Measurements from ENCODE around the gene UTS2R. TPM values are rescaled to one million over a fixed set of nuclear protein-coding genes. Genes with fewer than 3 reads are reported as not detected.

Gene UTS2R
- total RNA-seq, 1 donor from 2014 or later, result not detected

DNA sequence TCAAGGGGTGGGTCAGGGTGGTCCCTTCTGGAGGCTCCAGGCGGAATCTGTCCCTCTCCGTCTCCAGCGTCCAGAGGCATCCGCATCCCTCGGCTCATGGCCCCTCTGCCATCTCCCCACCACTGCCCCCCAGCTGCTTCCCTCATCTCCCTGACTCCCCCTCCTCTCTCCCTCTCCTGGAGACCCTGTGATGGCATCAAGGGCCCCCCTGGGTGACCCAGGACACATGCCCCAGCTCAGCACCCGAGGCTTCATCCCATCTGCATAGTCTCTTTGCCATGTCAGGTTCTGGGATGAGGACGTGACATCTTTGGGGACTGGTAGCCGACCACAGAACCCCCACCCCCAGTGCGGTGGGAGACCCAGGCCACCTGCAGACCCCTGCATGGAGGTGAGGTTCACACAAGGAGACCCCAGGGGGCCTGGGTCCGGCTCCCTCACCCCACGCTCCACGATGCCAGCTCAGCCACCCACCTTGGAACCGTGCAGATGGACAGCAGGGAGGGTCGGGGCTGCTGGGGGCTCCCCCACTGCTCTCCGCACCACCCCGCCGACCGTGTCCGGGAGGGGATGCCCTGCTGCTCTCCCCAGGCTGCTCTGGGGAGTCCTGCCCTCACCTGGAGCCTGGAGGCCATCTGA is 41.8 kb upstream of the UTS2R start:
- DNase-seq (ENCODE audit: low read depth) (no peak), FAIRE-seq (no peak)
- Histone ChIP-seq H3K27me3 (ENCODE audit: control insufficient read depth, insufficient read depth, low read length) (peaks cover 6% of the 10 kb centered on the region), H3K4me3 (ENCODE audit: low read depth, low read length) (no peak overlapping the region), H3K36me3 (ENCODE audit: control insufficient read depth, insufficient read depth, low read length) (no peaks in the 10 kb centered on the region)
- no peak for TF ChIP-seq CTCF (IDR thresholded peaks at IDR 0.05; ENCODE audit: insufficient read depth, low read length, severe bottlenecking)

DNA sequence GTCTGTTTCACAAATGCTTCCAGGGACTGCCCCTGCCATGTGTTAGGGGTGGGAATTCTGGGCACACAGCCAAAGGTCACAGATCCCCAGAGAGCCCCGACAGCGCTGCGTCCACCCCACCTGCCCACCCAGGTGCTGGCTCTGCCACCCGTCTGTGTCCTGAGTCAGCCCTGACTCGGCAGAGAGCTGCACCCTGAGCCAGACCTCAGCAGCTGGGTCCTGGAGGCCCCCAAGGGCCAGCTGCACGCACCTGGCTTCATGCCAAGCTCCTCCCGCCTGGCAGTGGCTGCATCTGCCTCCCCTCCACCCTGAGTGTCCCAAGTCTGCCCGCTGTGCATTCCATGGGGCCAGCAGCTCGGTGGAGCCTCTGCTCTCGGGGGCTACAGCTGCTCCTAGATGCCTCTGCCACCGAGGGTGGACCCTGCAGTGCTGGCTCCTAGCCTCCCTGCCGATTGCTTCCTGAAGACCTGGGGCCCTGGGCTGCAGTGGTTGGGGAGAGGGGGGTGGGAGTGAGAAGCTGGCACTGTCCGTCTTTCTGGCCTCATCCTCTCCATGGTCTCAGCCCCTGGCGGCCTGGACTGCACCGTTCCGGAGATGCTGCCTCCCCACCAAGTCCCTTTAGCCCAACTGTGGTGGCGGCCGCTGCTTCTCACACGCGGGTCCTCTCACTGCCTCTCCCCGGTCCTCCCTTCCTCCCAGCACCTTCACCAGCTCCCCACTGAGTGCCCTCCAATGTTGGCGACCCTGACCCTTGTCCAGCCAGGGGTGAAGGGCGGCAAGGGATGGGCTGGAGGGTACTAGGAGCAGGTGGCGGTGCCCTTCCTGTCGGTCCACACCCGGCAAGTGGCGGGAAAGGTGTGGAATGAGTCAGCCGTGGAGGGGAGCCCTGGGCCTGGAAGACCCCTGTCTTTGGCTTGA is 41.0 kb upstream of the UTS2R start:
- H3K27me3 ChIP-seq (ENCODE audit: control insufficient read depth, insufficient read depth, low read length), result peaks cover 6% of the 10 kb centered on the region
- FAIRE-seq, result no peak
- no peak for TF ChIP-seq CTCF (IDR thresholded peaks at IDR 0.05; ENCODE audit: insufficient read depth, low read length, severe bottlenecking)
- peak; percentile 19 for DNase-seq (ENCODE audit: low read depth)
- H3K36me3 ChIP-seq (ENCODE audit: control insufficient read depth, insufficient read depth, low read length), result no peaks in the 10 kb centered on the region
- no peak overlapping the region for H3K4me3 ChIP-seq (ENCODE audit: low read depth, low read length)

- Histone ChIP-seq H3K36me3 (ENCODE audit: control insufficient read depth, insufficient read depth, low read length) (no peaks in the 10 kb centered on the region), H3K27me3 (ENCODE audit: control insufficient read depth, insufficient read depth, low read length) (peaks cover 6% of the 10 kb centered on the region), H3K4me3 (ENCODE audit: low read depth, low read length) (no peak overlapping the region)
- no peak for TF ChIP-seq CTCF (IDR thresholded peaks at IDR 0.05; ENCODE audit: insufficient read depth, low read length, severe bottlenecking)
- FAIRE-seq (no peak), DNase-seq (ENCODE audit: low read depth) (no peak)
These were observed 40.1 kb upstream of the UTS2R start for GRCh38 chr17:82331345-82331939.

GRCh38 chr17:82332669-82333278 is 38.8 kb upstream of the UTS2R start:
- DNase-seq (ENCODE audit: low read depth), result peak; percentile 40
- peaks cover 6% of the 10 kb centered on the region for H3K27me3 ChIP-seq (ENCODE audit: control insufficient read depth, insufficient read depth, low read length)

More at GRCh38 chr17:82332669-82333278, 38.8 kb upstream of the UTS2R start:
- no peaks in the 10 kb centered on the region for H3K36me3 ChIP-seq (ENCODE audit: control insufficient read depth, insufficient read depth, low read length)
- no peak for FAIRE-seq
- no peak for TF ChIP-seq CTCF (IDR thresholded peaks at IDR 0.05; ENCODE audit: insufficient read depth, low read length, severe bottlenecking)
- peak overlapping the region; percentile 33 for H3K4me3 ChIP-seq (ENCODE audit: low read depth, low read length)

All from bronchial epithelial cell (primary cell).